Stimulated activated naive CD4-positive, alpha-beta T cell treated with Interleukin-2 at 50 U/mL for 16 hours (primary cell): Measurements from ENCODE around the gene POLD4.

Source experiments
- DNase-seq: peaks from one replicate; lab custom pipeline; 2025; lab: John Stamatoyannopoulos, UW

The POLD4 gene

GRCh38 chr11:67301313-67301921, 51.9 kb downstream of the POLD4 start:
- no peak for DNase-seq
